HepG2 (cell line): ENCODE measurements around the gene ACOX3. TPM values are rescaled to one million over a fixed set of nuclear protein-coding genes. Genes with fewer than 3 reads are reported as not detected.

Experiments used
- ATAC-seq: fragments of 200-7000 bp; cut with Tn5 transposase; 3 replicates; pipeline ENCODE4 v1.9.1; 2020; ENCODE audit warnings: mild to moderate bottlenecking, moderate library complexity
- BruUV-seq: library from RNA; stranded (reverse); fragments of 400-500 nt; replicated peaks from 2 replicates; lab custom pipeline; 2021; lab: Mats Ljungman, UMichigan
- CTCF ChIA-PET: fragments of 300-600 bp; formaldehyde crosslinking; extraction: SDS; loops from one replicate; lab custom pipeline; 2021; ENCODE audit warnings: low total read pairs, inconsistent platforms, low intra/inter-chr PET ratio; lab: Yijun Ruan, JAX
- POLR2A ChIA-PET: fragments of 350-600 bp; sonication (Branson Sonifier 250); formaldehyde crosslinking; loops from one replicate; lab custom pipeline; 2020; ENCODE audit warnings: antibody characterized with exemption, inconsistent platforms; lab: Yijun Ruan, JAX
- DNase-seq: peaks from one replicate; pipeline ENCODE4 v3.0.0-alpha.2; 2015; ENCODE audit warnings: low spot score
- FAIRE-seq: peaks from 3 replicates; lab custom pipeline; 2011; peaks lifted over from hg19 to GRCh38; lab: Jason Lieb, UNC
- H2AFZ ChIP-seq: one replicate; pipeline ENCODE4 v1.6.1; 2011; ENCODE audit warnings: low read length, inconsistent platforms
- H3K27ac ChIP-seq: fragments of 300-600 bp; 3 replicates; pipeline ENCODE4 v1.8.0; 2011; ENCODE audit warnings: mixed run types, mild to moderate bottlenecking, mixed read lengths, low read length, inconsistent platforms; ENCODE audit not compliant: insufficient read depth; ENCODE audit errors: extremely low read length
- H3K27me3 ChIP-seq, 2 experiments: fragments of 200-600 bp in 1 of 2; 2 replicates in 1 of 2; 3 replicates in 1 of 2; pipeline versions ENCODE4 v1.6.0 to v1.8.0; 2011; ENCODE audit warnings: low read length in 2 of 2, mild to moderate bottlenecking in 2 of 2, moderate library complexity in 2 of 2, inconsistent platforms in 1 of 2; ENCODE audit not compliant: insufficient read depth in 2 of 2, control insufficient read depth in 1 of 2
- H3K36me3 ChIP-seq, 2 experiments: fragments of 200-600 bp in 1 of 2; replicated peaks in 1 of 2; 2 replicates in 1 of 2; 3 replicates in 1 of 2; pipeline versions ENCODE4 v1.5.1 to v1.8.0; 2011; ENCODE audit warnings: low read length in 2 of 2, inconsistent platforms in 1 of 2; ENCODE audit not compliant: insufficient read depth in 2 of 2, control insufficient read depth in 1 of 2
- H3K4me1 ChIP-seq: 2 replicates; pipeline ENCODE4 v1.5.1; 2012; ENCODE audit warnings: low read length, inconsistent platforms; ENCODE audit not compliant: insufficient read depth
- H3K4me2 ChIP-seq: 2 replicates; pipeline ENCODE4 v1.6.0; 2011; ENCODE audit warnings: low read depth, low read length, inconsistent platforms
- H3K4me3 ChIP-seq, 3 experiments: fragments of 200-600 bp in 1 of 3; sonication (generic), shearing (Covaris generic) in 1 of 3; replicated peaks in 1 of 3; 2 replicates each; pipeline ENCODE4 v1.5.1; 2011 to 2016; ENCODE audit warnings: low read length in 3 of 3, inconsistent platforms in 2 of 3, low read depth in 2 of 3, mild to moderate bottlenecking in 2 of 3, control low read depth in 1 of 3, mixed read lengths in 1 of 3; ENCODE audit not compliant: insufficient read depth in 1 of 3
- H3K79me2 ChIP-seq: one replicate; pipeline ENCODE4 v1.6.1; 2011; ENCODE audit warnings: low read length, inconsistent platforms; ENCODE audit not compliant: insufficient read depth
- H3K9ac ChIP-seq: 2 replicates; pipeline ENCODE4 v1.6.0; 2011; ENCODE audit warnings: mild to moderate bottlenecking, low read depth, low read length, inconsistent platforms; ENCODE audit not compliant: insufficient read depth
- H3K9me3 ChIP-seq: 2 replicates; pipeline ENCODE4 v1.5.1; 2012; ENCODE audit warnings: mild to moderate bottlenecking, low read length
- H4K20me1 ChIP-seq: 2 replicates; pipeline ENCODE4 v1.6.0; 2011; ENCODE audit warnings: inconsistent platforms, mild to moderate bottlenecking, low read length, moderate library complexity; ENCODE audit not compliant: insufficient read depth
- CTCF ChIP-seq: sonication (generic); formaldehyde crosslinking; IDR thresholded peaks from 2 replicates; pipeline ENCODE4 v1.5.0; 2020; ENCODE audit warnings: mild to moderate bottlenecking, missing genetic modification reagents, moderate library complexity
- STAG1 ChIP-seq: sonication (generic); formaldehyde crosslinking; IDR thresholded peaks from 2 replicates; pipeline ENCODE4 v1.4.0; 2020; ENCODE audit warnings: missing genetic modification reagents
- ZBTB33 ChIP-seq: sonication (generic); formaldehyde crosslinking; IDR thresholded peaks from 2 replicates; pipeline ENCODE4 v1.4.0; 2020; ENCODE audit warnings: missing genetic modification reagents
- ZNF350 ChIP-seq: sonication (generic); formaldehyde crosslinking; IDR thresholded peaks from 2 replicates; pipeline ENCODE4 v1.4.0; 2020; ENCODE audit warnings: mild to moderate bottlenecking, low read depth, missing genetic modification reagents, borderline replicate concordance
- ZNF383 ChIP-seq: sonication (generic); formaldehyde crosslinking; IDR thresholded peaks from 2 replicates; pipeline ENCODE4 v1.4.0; 2020; ENCODE audit warnings: missing genetic modification reagents, mild to moderate bottlenecking, borderline replicate concordance
- WGBS: methylation state at CpG from one replicate; pipeline ENCODE4 v1.1.6; 2017; ENCODE audit warnings: low lambda C conversion rate; 5-methylcytosine and 5-hydroxymethylcytosine counted together
- in situ Hi-C: cut with HindIII; loops from 2 replicates; pipeline ENCODE4 v1.10.0; 2017; ENCODE audit warnings: low pct_unique_long_range_greater_than_20kb; ENCODE audit not compliant: extremely low pct_ligation_motif_present
- intact Hi-C: fragments of 100-400 bp; cut with micrococcal nuclease; formaldehyde crosslinking; loops from one replicate; pipeline ENCODE4 v1.10.0; 2022; ENCODE audit not compliant: unreplicated experiment
- polyA plus RNA-seq, 8 experiments: library from polyadenylated mRNA; depleted of rRNA in 3 of 8; stranded (reverse) in 7 of 8; unstranded in 1 of 8; fragments of >200 nt; fragmentation: Illumina TruSeq in 4 of 8; extraction: Trizol in 4 of 8; gene quantifications; 2 replicates each; pipeline versions ENCODE4 v1.2.1 to v1.2.3, GENCODE V29; 2011 to 2016; ENCODE audit warnings: low read depth in 4 of 8, missing spikeins in 1 of 8, mixed read lengths in 1 of 8; ENCODE audit not compliant: insufficient read depth in 1 of 8
- total RNA-seq, 5 experiments: library from RNA; depleted of rRNA; stranded (reverse); fragments of >200 nt; fragmentation: Illumina TruSeq; extraction: Trizol; gene quantifications; 2 replicates each; pipeline ENCODE4 v1.2.3, GENCODE V29; 2016; ENCODE audit warnings: low read depth in 1 of 5

Gene ACOX3
- total and polyA plus RNA-seq, 2 of the 13 experiments (the other 11 are each of a cell fraction or from before 2014, with no cell fraction given) = 4.2 to 17.8 TPM

- in situ Hi-C loops = no loop called here
- Histone ChIP-seq H3K4me1 (peaks cover 29% of the 10 kb centered on the region), H3K27ac (no peak overlapping the region), H3K27me3 (peaks cover 7 to 31% of the 10 kb centered on the region in 2 experiments; a peak in 4 of 5 replicates), H3K4me3 (no peak overlapping the region), H3K9me3 (no peaks in the 10 kb centered on the region), H3K79me2 (no peaks in the 10 kb centered on the region), H3K4me2 (no peak overlapping the region), H4K20me1 (no peaks in the 10 kb centered on the region), H3K36me3 (no peaks in the 10 kb centered on the region), H3K9ac (no peak overlapping the region), H2AFZ (no peak overlapping the region)
- DNase-seq = no peak
- ChIA-PET POLR2A (no interaction called here), CTCF (no interaction called here)
- TF ChIP-seq ZNF350 (CRISPR knock-in tag) (no peak), ZBTB33 (CRISPR knock-in tag) (0 out of 2 replicates have a peak, but pooled peaks have one; percentile 18), ZNF383 (CRISPR knock-in tag) (no peak), STAG1 (CRISPR knock-in tag) (peak; percentile 36), CTCF (peak; percentile 61)
- no peak for FAIRE-seq
- intact Hi-C loops = loop anchor here (1.0 kb wide), 1 partner anchor 75 kb away; no protein-coding TSS in a partner anchor
- no TSS peak for BruUV-seq
- peak; percentile 59 for ATAC-seq
- 41% methylated on average over 13 of the region's 16 CpGs for WGBS
Measured at GRCh38 chr4:8342651-8343261, 97.8 kb downstream of the ACOX3 start.
